A549 (cell line): ENCODE measurements around the gene FUT8.

Experiments
- CBX2 ChIP-seq: fragments of 200-600 bp; sonication (generic); IDR thresholded peaks from 2 replicates; pipeline ENCODE4 v1.6.1; 2016; ENCODE audit warnings: low read depth, mild to moderate bottlenecking, borderline replicate concordance
- CBX8 ChIP-seq: fragments of 200-600 bp; sonication (generic); IDR thresholded peaks from 2 replicates; pipeline ENCODE4 v1.6.1; 2016
- EP300 ChIP-seq, 2 experiments: fragments of >200 bp; sonication (Bioruptor Twin); formaldehyde crosslinking; IDR thresholded peaks; 2 replicates in 1 of 2; 3 replicates in 1 of 2; pipeline ENCODE4 v1.6.1; 2016 to 2017
- FOSB ChIP-seq: fragments of 250-450 bp; sonication (Bioruptor Pico); IDR thresholded peaks from 2 replicates; pipeline ENCODE4 v1.5.0; 2020; ENCODE audit warnings: mild to moderate bottlenecking, moderate library complexity
- JUN ChIP-seq, 2 experiments: fragments of >200 bp; sonication (Bioruptor Twin); formaldehyde crosslinking; IDR thresholded peaks; 2 replicates in 1 of 2; 3 replicates in 1 of 2; pipeline ENCODE4 v1.6.1; 2016 to 2017
- MAFK ChIP-seq: fragments of 450-650 bp; IDR thresholded peaks from 2 replicates; pipeline ENCODE4 v1.6.1; 2014; ENCODE audit not compliant: partially characterized antibody
- POLR2A ChIP-seq: IDR thresholded peaks from 2 replicates; pipeline ENCODE4 v1.6.1; 2012; ENCODE audit warnings: mild to moderate bottlenecking, low read length
- ZSCAN20 ChIP-seq: fragments of 250-450 bp; sonication (Bioruptor Pico); IDR thresholded peaks from 2 replicates; pipeline ENCODE4 v1.8.0; 2022; ENCODE audit warnings: mild to moderate bottlenecking, moderate library complexity
- TF ChIP-seq, protein P1 (sequence below): fragments of >200 bp; sonication (Bioruptor Twin); formaldehyde crosslinking; IDR thresholded peaks from 3 replicates; pipeline ENCODE4 v1.5.1; 2016
- TF ChIP-seq, protein P2 (sequence below): IDR thresholded peaks from 2 replicates; pipeline ENCODE4 v1.6.1; 2012
- TF ChIP-seq, protein P3 (sequence below): IDR thresholded peaks from 2 replicates; pipeline ENCODE4 v1.6.1; 2012

DNA sequence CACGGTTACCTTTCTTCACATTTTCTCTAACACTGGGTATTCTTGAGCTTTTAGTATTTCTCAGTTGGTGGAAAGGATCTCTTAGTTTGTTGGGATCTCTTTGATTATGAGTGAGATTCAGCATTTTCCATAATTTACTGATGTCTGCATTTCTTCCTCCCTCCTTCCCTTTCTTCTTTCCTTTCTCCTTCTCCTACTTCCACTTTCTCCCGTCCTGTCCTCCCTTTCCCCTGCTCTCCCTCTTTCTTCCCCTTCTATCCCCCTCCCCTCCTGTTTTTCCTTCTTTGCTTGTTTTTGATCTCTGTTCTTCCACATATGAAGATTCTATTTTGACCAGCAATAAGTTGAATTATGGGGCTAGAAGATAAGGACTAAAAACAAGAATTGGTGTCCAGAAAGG is 66.9 kb downstream of the FUT8 start:
- TF ChIP-seq FOSB (CRISPR knock-in tag) (no peak), POLR2A (no peak), EP300 (IDR thresholded peaks at IDR 0.05) (no peak), MAFK (no peak), JUN (IDR thresholded peaks at IDR 0.05) (no peak), CBX8 (no peak), ZSCAN20 (CRISPR knock-in tag) (no peak), CBX2 (no peak)
- TF ChIP-seq, protein P1, sequence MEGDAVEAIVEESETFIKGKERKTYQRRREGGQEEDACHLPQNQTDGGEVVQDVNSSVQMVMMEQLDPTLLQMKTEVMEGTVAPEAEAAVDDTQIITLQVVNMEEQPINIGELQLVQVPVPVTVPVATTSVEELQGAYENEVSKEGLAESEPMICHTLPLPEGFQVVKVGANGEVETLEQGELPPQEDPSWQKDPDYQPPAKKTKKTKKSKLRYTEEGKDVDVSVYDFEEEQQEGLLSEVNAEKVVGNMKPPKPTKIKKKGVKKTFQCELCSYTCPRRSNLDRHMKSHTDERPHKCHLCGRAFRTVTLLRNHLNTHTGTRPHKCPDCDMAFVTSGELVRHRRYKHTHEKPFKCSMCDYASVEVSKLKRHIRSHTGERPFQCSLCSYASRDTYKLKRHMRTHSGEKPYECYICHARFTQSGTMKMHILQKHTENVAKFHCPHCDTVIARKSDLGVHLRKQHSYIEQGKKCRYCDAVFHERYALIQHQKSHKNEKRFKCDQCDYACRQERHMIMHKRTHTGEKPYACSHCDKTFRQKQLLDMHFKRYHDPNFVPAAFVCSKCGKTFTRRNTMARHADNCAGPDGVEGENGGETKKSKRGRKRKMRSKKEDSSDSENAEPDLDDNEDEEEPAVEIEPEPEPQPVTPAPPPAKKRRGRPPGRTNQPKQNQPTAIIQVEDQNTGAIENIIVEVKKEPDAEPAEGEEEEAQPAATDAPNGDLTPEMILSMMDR: no peak
- TF ChIP-seq, protein P2, sequence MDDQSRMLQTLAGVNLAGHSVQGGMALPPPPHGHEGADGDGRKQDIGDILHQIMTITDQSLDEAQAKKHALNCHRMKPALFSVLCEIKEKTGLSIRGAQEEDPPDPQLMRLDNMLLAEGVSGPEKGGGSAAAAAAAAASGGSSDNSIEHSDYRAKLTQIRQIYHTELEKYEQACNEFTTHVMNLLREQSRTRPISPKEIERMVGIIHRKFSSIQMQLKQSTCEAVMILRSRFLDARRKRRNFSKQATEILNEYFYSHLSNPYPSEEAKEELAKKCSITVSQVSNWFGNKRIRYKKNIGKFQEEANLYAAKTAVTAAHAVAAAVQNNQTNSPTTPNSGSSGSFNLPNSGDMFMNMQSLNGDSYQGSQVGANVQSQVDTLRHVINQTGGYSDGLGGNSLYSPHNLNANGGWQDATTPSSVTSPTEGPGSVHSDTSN: no peak
- TF ChIP-seq, protein P3, sequence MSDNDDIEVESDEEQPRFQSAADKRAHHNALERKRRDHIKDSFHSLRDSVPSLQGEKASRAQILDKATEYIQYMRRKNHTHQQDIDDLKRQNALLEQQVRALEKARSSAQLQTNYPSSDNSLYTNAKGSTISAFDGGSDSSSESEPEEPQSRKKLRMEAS: no peak
